NCI-H1105 treated with DMSO at 0.1 percent for 48 hours (cell line): ENCODE data around the gene SMC4.
"Not testable (repeated sequence)": the region's sequence is repeated elsewhere in the genome, so short reads cannot be mapped to it uniquely, and the experiment has no call there.

Experiments
- DNase-seq: peaks from one replicate; lab custom pipeline; 2025; lab: John Stamatoyannopoulos, UW

Gene SMC4

DNA sequence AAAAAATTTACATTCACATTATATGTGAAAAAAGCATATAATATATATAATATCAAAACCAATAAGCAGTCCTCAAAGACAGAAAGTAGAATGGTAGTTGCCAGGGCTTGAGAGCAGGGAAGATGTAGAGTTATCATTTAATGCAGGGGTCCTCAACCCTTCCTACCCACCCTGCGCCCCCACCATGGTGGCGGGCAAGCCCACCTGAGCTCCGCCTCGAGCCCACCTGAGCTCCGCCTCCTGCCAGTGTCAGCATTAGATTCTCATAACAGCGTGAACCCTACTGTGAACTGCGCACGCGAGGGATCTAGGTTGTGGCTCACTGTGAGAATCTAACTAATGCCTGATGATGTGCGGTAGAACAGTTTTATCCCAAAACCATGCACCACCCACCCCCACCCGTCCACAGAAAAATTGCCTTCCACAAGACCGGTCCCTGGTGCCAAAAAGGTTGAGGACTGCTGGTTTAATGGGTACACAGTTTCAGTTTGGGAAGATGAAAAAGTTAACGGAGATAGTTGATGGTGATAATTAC lies 47.1 kb downstream of the SMC4 start:
- DNase-seq = no peak

DNA sequence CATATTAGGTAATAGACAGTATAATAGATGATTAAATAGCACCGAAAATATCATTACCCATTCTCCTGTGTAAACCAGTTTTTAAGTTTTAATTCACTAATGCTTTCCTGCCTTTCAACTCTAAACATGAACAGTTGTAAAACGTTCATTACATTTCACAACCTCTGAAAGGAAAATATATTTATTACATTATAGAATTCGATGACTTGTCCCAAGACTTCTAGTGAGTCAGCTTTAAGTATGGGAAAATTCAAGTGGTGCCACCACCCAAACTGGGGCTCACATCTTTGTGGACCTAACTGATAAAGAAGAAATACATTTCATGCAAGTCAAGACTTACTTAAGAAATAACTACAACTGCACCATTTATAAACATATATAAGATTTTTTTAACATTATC lies 48.1 kb downstream of the SMC4 start:
- no peak for DNase-seq

DNA sequence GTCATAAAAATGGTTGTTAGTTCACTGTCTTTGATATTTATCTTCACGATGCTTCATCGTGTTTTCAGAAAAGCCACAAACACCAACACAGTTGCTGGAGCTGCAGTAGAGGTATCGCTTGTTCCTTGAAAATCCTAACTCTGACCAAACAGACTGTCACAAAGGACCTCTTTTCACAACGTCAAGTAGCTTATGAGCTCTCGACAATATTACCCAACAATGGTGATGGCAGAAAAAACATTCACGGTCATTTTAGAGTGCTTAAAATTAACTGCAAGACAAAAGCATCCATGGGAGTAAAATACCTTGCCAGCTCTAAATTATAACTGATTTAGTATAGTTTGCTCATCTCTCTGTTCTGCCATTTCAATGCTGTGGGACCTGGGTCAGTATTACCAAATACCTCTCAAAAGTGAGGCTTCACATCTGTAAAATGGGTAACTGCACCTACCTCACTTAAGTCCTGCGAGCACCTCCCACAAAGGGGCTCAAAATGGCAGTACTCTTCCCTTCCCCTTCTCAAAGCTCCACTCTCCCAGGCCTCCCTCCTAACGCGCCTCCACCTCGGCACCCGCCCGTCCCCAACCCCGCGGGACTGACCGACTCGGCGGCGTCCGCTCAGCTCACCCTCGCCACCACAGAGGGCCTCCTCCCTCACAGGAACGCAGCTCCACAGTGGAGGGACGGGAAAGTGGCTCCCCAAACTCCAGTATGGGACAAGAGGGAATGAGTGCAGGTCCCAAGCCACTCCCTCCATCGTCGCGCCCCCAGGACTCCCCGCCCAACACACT lies 49.6 kb downstream of the SMC4 start:
- no peak for DNase-seq

DNA sequence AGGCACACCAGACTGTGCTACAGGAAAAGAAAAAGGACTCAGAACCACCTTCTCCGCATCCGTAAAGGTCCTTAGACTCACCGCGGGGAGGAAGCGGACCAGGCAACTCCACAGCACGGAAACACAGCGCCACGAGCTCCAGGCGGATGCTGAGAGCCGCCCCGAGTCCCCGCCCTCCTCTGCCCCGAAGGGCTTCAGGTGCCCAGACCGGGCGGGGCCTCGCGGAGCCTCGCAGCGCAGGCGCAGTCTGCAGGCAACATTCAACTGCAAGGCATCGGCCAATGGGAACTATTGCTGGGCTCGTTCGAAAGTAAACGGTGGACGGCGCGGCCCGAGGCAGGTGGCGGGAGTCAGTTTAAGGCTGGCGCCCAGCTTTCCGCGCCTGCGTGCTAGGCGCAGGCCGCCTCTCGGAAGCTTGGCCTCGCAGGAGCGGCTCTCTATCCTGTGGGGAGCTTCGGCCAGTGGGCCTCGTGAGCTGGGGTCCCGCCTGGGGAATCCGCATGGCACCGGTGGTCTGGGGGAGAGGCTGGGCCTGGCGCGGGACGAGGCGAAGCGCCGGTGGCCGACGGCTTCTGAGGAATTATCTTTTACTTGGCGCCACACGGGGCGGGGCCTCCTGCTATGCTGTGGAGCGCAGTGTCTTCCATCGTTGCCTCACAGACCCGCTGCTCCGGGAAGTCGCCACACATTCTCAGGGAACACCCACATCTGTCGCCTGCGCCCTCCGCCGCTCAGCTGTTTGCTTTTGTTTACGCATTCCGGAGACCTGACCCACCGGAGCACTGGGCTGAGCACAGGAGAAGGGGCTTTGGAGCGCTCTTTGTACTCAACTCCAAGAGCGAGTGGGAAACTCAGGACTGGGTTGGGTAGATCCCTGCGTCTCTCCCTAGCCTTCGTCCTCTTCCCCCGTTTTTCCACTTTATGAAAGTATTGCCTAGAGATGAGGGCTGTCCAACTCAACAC lies 50.5 kb downstream of the SMC4 start, which contains the start of gene TRIM59:
TSS of gene TRIM59 (minus strand) at position 151 of the 963 bp plus-strand sequence. CDS start 10,603 bp downstream, outside the sequence.
- DNase-seq = no peak

DNA sequence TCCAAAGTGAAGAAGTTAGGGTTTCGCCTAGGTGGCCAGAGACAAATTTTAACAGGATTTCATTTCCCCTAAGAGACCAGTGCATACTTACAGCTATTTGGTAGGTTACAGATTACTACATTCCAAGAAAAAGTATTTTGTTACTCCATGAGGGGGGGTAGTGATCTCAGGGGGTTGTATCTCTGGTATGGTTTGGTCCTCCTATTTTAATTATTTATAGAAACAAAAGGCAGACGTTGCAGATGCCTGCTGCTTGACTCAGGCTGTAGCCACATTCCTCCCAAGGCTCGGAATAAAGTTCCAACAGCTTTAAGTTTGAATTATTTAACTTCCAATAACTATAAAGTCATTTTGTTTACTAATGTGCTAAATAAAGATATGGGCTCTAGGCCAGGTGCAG lies 51.4 kb downstream of the SMC4 start:
- no peak for DNase-seq

DNA sequence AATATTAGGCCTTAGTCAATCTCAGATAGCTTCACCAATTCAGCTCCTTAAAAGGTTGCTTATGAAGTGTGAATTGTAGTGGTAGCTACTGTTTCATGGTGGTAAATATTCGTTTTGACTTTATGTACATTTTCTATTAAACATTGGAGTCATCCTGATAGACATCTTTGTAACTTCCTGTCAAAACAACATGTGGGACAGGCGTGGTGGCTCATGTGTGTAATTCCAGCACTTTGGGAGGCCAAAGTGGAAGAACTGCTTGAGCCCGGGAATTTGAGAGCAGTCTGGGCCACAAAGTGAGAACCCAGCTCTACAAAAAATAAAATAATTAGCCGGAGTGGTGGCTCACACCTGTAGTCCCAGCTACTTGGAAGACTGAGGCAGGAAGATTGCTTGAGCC lies 52.2 kb downstream of the SMC4 start:
- no peak for DNase-seq

DNA sequence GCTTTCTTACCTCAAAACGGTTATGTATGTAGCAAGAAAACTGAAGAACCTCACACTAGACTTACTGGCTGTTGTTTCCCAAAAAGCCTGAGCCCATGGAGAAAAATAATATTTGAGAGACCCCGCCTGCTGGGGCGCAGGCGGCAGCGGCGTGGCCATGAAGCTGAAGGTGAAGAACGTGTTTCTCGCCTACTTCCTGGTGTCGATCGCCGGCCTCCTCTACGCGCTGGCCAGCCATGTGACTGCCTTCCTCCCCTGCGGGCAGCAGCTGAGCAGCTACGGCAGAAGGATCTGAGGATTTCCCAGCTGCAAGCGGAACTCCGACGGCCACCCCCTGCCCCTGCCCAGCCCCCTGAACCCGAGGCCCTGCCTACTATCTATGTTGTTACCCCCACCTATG lies 52.8 kb downstream of the SMC4 start:
- DNase-seq = not testable (repeated sequence)

DNA sequence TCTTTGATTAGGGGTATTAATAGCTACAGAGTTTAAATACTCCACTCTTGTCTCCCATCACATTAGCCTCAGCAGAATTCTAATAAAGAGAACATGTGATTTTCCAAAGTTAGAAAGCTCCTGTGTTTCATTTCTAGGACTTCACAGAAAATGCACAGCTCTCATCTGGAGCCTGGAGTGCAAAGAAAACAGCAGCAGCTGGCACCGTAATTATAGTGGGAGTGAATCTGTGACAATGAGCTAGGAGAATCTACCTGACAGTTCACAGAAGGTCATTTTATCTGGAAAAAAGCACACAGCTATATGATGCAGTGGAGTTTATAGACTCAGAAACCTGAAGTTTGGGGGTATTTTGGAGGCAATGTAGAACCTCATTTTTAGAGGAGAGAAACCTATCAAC lies 55.5 kb downstream of the SMC4 start:
- peak; percentile 86 for DNase-seq

DNA sequence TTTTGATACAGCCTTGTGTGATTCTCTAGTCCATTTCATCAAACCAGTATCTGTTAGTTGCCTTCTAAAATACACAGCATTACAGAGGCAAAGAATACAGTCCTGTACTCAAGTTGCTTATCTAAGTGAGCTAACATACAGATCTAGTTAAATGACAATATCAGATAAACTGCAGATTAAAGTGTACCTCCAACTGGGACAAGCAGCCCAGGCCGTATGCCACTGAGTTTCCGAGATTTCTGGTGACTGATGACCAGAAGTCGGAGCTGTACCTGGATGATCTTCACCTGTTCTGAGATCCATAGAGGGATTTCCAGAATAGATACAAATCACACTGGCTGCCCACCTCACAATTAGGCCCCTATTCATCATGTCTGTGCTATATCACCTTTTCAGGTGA lies 56.4 kb downstream of the SMC4 start:
- no peak for DNase-seq

DNA sequence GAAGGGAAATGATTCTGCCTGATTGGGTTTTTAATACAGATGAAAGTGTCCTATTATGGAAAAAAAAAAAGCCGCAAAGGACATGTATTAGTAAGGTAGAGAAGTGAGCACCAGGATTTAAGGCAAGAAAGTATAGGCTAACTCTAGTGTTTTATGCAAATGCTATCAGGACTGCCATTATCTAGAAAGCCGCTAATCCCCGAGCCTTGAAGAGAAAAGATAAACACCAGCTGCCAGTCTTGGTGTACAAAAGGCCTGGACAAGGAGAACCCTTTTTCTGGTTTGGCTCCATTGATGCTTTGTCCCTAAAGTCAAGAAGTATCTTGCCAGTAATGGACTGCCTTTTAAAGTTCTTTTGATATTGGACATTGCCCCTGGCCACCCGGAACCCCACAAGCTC lies 58.7 kb downstream of the SMC4 start:
- no peak for DNase-seq

DNA sequence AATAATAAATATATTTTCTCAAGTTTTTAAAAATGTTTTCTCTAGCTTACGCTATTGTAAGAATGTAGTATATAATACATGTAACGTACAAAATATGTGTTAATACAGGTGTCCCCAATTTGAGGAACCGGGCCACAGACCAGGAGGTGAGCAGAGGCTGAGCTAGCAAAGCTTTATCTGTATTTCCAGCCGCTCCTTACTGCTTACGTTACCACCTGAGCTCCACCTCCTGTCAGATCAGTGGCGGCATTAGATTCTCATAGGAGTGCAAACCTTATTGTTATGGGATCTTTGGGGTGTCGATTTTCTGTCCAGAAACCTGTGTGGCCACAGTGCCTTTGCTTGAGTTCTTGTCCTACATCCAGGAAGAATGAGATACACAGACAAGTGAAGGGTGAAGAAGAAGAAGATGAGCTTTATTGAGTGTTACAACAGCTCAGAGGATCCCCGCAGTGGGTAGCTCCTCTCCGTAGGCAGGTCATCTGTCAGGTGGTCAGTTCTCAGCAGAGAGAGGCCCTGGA lies 60.1 kb downstream of the SMC4 start:
- no peak for DNase-seq

DNA sequence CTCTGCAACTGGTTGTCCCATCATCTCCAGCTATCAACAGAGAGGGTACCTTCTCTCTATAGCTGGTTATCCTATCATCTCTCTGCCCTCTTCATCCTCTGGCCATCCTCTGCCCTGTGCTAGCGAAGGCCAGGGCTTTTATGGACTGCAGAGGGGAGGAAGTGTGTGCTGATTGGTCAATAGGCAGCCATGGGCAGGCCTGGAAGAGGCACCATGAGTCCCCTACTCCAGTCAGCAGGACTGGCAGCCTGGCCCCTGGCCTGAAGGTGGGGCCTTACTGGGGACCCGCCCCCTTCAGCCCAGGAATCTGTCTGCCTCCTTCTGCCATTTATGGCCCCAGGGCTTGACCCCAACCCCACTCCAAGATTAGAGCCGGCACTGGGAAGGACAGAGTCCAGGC lies 60.6 kb downstream of the SMC4 start:
- no peak for DNase-seq

DNA sequence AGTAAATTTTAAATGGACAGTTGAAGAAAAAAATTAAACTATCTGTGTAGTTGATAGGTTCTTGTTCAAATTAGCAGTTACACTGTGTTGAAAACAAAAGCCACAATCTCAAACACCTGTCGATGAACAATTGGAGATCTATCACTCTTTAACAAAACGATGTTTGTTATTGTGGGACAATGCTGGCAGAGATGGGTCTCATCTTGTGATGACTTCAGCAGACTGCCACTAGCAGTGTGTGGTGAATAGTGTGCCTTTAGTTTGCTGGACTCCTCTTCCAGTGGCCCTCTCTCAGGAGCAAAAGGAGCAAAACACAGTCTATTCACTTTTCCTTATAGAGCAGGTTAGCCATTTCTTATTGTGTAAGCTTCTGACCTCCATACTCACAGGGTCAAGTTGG lies 64.9 kb downstream of the SMC4 start:
- DNase-seq = no peak

DNA sequence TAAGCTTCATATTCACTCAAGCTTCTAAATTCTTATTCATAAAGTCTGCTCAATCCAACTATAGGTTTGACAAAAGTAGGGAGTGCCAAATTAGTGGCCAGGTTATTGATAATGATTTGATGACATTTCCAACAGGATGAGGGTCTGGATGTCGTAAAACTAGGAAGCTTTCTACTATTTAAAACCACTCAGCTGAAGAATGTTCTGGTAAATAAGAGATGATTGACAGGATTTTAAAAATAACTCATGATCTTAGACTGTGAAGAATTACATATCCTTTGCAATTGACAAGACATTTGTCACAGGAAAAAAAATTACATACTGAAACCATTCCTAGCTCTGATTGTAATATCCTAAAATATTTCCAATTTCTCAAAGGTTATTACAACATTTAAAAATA lies 65.5 kb downstream of the SMC4 start:
- DNase-seq = no peak

DNA sequence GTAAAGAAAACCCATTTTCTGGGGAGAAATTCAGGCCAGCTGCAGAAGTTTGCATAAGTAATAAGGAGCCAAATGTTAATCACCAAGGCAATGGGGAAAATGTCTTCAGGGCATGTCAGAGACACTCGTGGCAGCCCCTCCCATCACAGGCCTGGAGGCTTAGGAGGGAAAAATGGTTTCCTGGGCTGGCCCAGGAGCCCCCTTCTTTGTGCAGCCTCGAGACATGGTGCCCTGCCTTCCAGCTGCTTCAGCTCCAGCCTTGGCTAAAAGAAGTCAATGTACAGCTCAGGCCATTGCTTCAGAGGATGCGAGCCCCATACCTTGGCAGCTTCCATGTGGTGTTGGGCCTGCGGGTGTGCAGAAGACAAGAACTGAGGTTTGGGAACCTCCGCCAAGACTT lies 70.7 kb downstream of the SMC4 start:
- DNase-seq = no peak

DNA sequence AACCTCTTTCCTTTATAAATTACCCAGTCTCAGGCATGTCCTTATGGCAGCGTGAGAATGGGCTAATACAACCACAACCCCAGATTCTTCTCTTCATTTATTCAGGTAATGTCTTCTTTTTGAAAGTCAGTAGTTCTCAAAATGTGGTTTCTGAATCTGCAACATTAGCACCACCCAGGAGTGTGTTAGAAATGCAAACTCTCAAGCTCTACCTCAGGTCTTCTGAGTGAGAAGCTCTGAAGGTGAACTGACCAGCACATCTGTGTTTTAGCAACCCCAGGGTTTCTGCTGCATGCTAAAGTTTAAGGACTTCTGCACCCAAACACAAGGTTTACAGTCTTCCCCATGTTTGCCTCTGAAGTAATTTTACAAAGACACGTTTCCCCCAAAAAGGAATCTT lies 72.4 kb downstream of the SMC4 start:
- no peak for DNase-seq

DNA sequence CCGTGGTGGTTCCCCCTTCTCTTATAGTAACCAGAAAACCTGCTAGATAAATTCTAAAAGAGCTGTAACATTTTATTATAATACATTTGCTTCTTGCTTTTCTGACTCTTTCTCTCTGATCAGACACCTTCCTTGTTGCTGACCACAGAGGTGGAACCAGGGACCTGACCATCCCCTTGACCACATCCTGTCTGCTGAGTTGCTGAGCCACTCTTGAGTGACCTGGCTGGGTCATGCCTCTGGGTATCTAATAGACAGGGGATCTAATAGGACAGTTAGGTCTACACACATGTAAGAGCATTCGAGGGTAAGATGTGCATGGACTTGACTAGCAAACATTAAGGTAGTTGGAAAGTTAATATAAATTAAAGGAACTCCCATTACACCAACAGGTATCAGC lies 72.9 kb downstream of the SMC4 start:
- DNase-seq = no peak

DNA sequence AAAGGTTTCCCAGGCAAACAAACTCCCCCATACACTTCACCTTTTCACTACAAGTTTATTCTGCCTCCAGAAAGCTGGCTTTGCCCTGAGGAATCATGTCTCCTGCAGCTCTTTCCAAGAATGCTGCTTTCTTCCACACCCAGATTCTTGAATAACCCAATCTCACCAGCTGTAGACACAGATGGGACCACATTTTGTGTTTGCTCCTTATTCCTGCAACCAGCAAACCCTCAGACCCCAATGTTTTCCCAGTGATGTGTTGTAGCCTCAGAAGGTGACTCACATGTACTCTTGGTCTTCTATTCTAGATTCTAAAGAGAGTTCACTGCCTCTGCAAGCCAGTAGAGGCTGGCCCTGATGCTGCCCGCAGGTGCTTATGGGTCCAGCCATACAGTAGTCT lies 73.8 kb downstream of the SMC4 start:
- DNase-seq = no peak

DNA sequence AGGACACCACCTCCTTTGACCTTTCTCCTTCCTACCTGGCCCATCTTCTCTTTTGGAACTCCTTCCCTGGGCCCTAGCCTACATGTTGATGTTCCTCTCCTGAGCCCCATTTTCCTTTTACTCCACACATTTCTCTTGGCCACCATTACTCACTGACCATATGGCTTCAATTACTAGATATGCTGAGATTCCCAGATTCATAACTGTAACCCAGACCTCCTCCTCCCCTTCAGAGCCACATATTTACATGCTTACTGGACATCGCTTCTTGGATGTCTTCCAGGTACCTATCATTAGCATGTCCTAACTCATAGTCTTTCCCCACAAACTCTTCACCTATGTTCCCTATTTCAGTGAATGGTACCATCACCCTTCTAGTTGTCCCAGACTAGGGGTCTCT lies 74.5 kb downstream of the SMC4 start:
- DNase-seq = no peak

DNA sequence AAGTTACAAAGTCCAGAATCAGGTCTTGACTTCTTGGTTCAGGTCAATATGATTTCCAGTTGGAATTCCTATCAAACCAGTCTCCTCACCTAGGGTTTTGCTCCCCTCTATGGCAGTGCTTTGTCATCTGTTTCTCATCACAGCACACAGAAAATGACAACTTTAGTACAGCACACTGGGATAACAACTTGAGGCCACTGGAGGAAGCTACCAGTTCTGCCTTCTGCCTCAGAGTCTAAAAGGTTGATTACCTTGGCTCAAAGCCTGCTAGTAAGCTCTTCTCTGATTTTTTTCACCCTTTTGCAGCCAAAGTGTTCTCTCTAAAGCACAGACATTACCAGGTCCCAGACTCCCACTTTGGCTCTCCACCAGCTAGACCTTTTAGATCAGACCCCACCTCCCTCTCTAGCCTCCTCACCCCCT lies 75.0 kb downstream of the SMC4 start:
- no peak for DNase-seq

DNA sequence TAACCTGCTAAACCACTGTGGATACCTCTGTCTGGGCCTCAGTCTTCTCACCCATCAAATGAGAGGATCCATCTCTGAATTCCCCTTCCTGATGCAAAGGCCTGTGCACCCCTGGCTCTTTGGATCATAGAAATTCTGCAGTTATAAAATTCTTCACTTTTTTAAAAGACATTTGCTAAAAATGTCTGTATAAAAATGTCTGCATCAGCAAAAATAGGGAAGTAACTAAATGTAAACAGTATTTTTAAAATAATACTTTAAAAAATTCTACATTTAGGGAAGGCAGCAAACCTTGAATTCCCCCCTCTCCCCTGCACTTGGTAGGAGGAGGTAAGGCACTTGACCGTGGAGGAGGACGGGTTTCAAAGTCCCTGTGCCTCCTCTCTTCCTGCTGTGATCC lies 75.7 kb downstream of the SMC4 start:
- DNase-seq = no peak

DNA sequence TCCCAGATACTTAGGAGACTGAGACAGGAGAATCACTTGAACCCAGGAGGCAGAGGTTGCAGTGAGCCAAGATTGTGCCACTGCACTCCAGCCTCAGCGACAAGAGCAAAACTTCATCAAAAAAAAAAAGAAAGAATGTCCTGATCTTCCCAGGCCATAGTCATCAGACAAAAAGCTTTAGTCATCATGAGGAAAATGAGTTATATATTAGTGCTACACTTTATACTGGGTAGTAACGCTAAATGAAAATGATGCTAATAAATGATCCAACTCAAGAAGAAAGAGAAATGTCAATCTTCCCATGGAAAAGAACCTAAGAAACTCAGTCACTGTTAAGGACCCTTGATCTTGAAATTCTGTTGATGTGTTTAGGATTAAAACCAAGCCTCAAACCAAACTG lies 76.4 kb downstream of the SMC4 start:
- DNase-seq = no peak

DNA sequence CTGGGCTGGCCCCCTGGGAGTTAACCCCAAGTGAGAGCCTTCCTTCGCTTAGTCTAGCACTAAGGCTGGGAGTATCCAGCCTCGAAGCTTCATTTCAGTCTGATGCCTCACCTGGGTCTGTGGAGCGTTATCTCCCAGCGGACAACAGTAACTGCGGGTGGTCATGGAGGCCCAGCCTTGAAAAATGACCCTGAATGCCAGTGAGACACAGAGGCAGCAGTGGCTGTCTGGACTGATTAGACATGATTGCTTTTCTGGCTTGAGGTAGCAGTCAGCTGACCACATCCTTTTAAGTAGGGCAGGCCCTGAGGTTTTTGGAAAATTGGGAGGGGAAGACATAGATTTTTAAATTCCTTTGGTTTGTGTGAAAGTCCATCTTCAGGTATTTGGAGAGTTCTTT lies 78.3 kb downstream of the SMC4 start:
- no peak for DNase-seq
